ENCODE data around the gene AGMO. TPM values are rescaled to one million over a fixed set of nuclear protein-coding genes. Genes with fewer than 3 reads are reported as not detected.

The AGMO gene
- total RNA-seq, 1 experiment from 2014 or later: 13.2 TPM

- TF ChIP-seq CTCF (IDR thresholded peaks at IDR 0.05; ENCODE audit: unreplicated experiment): no peak
- Mint-ChIP-seq H3K4me1 (ENCODE audit: low read depth, unreplicated experiment) (no peaks in the 10 kb centered on the region), H3K36me3 (ENCODE audit: insufficient read depth, unreplicated experiment) (no peaks in the 10 kb centered on the region), H3K27ac (ENCODE audit: unreplicated experiment) (no peak overlapping the region), H3K9me3 (ENCODE audit: low read depth, unreplicated experiment) (no peaks in the 10 kb centered on the region), H3K27me3 (ENCODE audit: unreplicated experiment) (no peaks in the 10 kb centered on the region), H3K4me3 (ENCODE audit: low read depth, unreplicated experiment) (no peak overlapping the region)
- CTCF ChIA-PET: interaction anchor here (1.3 kb wide), 1 partner anchor 21 kb away, joined by 4 read pairs; no protein-coding TSS in a partner anchor
- no peak for DNase-seq
- intact Hi-C loops (cut with micrococcal nuclease; ENCODE audit: unreplicated experiment): no loop called here
- BruUV-seq (replicated peaks): no TSS peak
Observed at GRCh38 chr7:15478401-15478800, 83.4 kb downstream of the AGMO start.

GRCh38 chr7:15476531-15476918 lies 85.3 kb downstream of the AGMO start:
- BruUV-seq (replicated peaks): no TSS peak
- intact Hi-C loops (cut with micrococcal nuclease; ENCODE audit: unreplicated experiment): no loop called here
- no peak for TF ChIP-seq CTCF (IDR thresholded peaks at IDR 0.05; ENCODE audit: unreplicated experiment)
- Mint-ChIP-seq H3K27me3 (ENCODE audit: unreplicated experiment) (no peaks in the 10 kb centered on the region), H3K4me3 (ENCODE audit: low read depth, unreplicated experiment) (no peak overlapping the region), H3K4me1 (ENCODE audit: low read depth, unreplicated experiment) (no peaks in the 10 kb centered on the region), H3K27ac (ENCODE audit: unreplicated experiment) (no peak overlapping the region), H3K36me3 (ENCODE audit: insufficient read depth, unreplicated experiment) (no peaks in the 10 kb centered on the region), H3K9me3 (ENCODE audit: low read depth, unreplicated experiment) (no peaks in the 10 kb centered on the region)
- CTCF ChIA-PET: no interaction called here
- DNase-seq: no peak

GRCh38 chr7:15475808-15476530 lies 85.8 kb downstream of the AGMO start:
- H3K27me3 Mint-ChIP-seq (ENCODE audit: unreplicated experiment): no peaks in the 10 kb centered on the region
- DNase-seq: no peak
- H3K9me3 Mint-ChIP-seq (ENCODE audit: low read depth, unreplicated experiment): no peaks in the 10 kb centered on the region
- H3K36me3 Mint-ChIP-seq (ENCODE audit: insufficient read depth, unreplicated experiment): no peaks in the 10 kb centered on the region
- CTCF ChIA-PET: no interaction called here
- no peak overlapping the region for H3K4me3 Mint-ChIP-seq (ENCODE audit: low read depth, unreplicated experiment)
- no peak overlapping the region for H3K27ac Mint-ChIP-seq (ENCODE audit: unreplicated experiment)
- intact Hi-C loops (cut with micrococcal nuclease; ENCODE audit: unreplicated experiment): no loop called here
- BruUV-seq (replicated peaks): no TSS peak
- H3K4me1 Mint-ChIP-seq (ENCODE audit: low read depth, unreplicated experiment): no peaks in the 10 kb centered on the region
- no peak for TF ChIP-seq CTCF (IDR thresholded peaks at IDR 0.05; ENCODE audit: unreplicated experiment)

- intact Hi-C loops (cut with micrococcal nuclease; ENCODE audit: unreplicated experiment): no loop called here
- H3K4me1 Mint-ChIP-seq (ENCODE audit: low read depth, unreplicated experiment): no peaks in the 10 kb centered on the region
- no peaks in the 10 kb centered on the region for H3K27me3 Mint-ChIP-seq (ENCODE audit: unreplicated experiment)
- no peaks in the 10 kb centered on the region for H3K9me3 Mint-ChIP-seq (ENCODE audit: low read depth, unreplicated experiment)
- no peak overlapping the region for H3K27ac Mint-ChIP-seq (ENCODE audit: unreplicated experiment)
- no peak for DNase-seq
- no TSS peak for BruUV-seq (replicated peaks)
- no peak overlapping the region for H3K4me3 Mint-ChIP-seq (ENCODE audit: low read depth, unreplicated experiment)
- CTCF ChIA-PET: no interaction called here
- no peak for TF ChIP-seq CTCF (IDR thresholded peaks at IDR 0.05; ENCODE audit: unreplicated experiment)
- H3K36me3 Mint-ChIP-seq (ENCODE audit: insufficient read depth, unreplicated experiment): no peaks in the 10 kb centered on the region
Observed at GRCh38 chr7:15471669-15471950, 90.2 kb downstream of the AGMO start.

All from Calu3 (cell line).